ENCODE measurements around the gene BMP3.

Gene BMP3

DNA sequence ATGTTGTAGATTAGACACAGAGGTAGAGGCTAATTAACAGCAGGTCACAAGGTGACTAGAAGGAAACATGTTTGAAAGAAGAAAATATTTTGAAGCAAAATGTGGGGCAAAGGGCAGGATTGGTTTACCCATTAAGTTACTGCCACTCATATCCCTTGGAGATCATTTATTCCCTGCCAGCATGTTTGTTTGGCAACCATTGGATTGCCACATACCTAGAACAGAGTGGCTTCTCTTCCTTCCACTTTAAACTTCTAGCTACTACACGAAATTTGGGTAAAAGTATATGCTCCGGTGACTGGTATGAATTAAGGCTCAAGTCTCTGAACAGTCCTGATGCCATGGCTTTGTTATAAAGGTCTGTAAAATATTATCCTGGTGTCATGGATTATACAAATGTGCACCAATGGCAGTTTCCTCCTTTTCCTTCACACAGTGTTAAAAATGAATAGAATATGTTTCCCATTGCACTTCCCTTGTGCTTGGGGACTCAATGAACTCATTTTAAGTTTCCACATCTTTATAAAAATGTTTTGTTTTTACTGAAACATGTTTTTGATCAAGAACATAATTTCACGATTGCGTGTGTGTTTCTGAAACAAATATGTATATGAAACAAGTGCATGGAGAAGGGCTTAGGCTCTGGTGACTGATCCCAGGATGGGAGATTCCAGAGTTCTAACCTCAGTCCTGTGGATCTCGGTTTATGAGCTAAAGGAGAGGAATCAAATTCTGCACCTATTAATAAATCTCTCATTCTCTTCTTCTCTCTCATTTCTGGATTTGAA, 12.3 kb downstream of the BMP3 start:
- DNase-seq, result no peak

DNA sequence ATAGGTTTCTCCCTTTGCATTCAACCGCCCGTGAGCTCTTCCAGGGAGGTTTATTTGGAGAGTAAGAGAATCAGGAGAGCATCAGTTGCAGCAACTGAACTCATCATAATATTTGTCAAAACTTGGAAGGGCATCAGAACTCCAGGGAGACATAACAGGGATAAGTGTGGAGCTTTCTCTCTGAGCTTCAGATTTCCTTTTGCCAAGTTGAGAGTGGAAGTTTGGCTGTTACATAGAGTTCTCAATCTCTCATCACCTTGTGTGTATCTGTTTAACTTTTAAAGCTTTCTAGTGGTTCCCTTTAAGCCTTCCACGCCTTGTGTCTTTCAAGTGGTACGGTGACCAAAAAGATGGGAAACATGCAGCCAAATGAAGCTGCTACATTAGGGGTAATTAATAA, 18.8 kb downstream of the BMP3 start:
- DNase-seq, result no peak

DNA sequence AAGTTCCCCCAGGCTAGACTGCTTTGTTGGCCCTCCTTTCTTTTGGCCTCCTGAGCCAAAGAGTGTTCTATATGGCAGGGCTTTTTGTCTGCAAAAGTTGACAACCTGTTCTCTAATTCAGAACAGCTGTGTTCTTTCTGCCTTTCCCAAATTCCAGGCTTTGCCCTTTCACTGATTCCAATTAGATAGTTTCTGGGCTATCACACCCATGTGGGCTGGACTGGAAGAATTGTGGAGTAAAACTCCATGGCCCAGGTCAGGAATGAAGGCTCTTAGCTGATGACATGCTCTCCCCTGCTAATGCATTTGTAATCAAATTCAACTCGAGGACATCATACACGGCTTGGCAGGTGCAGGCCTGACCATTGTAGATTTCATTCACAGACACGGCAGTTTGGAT, 19.4 kb downstream of the BMP3 start:
- DNase-seq, result no peak

DNA sequence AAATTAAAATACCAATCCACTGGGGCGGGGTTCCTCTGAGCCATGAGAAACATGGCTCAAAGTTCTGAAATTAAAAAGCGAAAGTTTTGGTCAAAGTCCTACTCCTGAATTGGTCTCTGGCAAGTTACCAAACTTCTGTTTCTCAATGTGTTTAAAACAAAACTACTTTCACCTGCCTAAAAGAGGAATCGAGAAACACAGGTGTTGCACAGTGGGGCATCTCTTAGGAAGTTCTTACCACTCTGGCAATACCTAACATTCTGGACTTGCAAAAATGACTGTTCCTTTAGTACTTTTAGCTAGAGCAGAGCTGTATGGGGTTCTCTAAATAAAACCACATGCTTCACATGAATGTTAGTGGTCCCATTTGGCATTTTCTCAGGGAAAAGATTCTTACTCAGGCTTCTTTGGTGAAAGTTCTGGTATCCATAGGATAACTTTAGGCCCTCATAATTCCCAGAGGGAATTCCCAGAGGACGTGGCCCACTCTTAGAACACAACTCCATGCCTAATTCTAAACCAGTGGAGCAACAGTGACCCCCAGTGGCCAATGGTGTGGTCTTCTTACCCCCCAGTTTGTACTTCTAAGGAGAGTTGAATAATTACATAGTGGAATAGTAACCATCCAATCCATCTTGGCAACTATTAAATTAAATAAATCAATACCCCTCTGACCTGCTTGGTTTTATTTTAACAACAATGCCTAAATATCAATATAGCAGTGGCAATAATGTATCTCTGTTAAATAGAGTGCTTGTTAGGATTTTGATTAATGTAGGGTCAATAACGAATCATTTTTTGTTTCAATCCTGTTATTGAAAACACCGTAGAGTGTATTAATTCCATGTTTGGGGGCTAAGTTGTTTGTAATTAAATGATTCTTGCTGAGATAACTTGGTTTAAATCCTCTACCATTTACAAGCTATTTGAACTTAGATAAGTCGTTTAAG, 21.9 kb downstream of the BMP3 start:
- peak in 2 of 5 donors; percentile 14 to 39 for DNase-seq

DNA sequence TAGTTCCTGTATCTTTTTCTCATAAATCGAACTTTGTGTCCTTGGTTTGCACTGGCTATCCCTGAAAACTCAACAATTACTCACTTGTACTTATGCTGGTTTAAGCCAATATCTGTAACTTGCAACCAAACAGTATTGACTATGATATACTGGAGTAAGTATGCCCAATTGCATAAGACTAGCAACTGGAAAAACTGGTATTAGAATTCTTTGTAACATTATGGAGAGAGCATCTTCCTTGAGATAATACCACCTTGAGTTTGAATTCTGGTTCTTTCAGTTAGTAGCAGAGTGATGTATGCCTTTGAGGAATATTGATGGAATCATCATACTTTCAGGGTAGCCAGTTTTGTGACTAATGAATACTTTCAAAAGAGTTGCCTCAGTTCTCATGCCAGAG, 28.1 kb downstream of the BMP3 start:
- DNase-seq, result no peak

DNA sequence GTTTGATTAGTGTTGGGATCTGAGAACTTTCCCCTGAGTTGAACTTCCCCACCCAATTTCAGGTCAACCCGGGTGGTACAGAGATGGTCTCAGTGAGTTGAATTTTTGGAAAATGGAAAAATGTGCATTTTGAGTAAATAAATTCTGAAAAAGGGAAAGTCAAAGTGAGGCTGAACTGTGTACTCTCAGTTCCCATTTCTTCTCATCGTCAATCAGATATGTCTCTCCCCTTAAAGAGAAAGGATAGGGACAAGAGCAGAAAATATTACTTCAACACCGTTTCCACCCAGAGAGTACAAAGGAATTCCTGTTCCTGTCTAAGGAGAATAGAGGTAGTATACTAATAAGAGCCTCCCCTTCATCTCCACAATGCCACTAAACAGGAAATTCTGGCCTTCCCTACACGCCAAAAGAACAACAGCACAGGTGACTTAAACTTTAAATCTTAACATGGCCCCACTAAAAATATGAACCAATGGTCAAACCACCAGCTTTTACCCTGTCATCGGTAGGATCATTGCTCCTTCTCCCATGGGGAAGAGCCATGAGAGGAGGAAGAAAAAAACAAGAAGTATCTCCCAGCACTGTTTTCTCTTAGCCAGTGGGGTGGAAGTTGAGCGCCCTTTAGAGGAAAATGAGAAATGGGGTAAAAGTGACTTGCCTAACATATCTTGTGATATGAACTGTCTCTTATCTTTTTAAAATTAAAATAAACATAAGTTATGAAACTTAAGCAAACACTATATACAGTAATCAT, 30.3 kb downstream of the BMP3 start:
- DNase-seq, result no peak

DNA sequence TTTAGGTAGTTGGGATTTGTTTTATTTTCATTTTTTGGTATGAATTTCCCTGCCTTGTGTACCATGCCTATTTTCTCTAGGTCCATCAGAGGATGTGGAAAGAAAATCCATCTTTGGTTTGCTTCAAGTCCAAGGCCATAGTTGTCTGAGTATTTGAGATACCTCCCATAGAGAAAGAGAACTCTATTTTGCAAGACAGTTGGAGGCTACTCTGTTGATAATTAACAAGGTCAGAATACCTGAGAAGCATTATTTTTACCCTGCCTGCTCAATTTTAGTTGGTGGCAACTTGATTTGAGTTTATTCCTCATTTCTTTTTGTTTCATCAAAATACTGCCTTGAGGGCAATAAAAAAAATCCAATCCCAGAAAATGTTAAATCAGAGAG, 30.8 kb downstream of the BMP3 start:
- no peak for DNase-seq

DNA sequence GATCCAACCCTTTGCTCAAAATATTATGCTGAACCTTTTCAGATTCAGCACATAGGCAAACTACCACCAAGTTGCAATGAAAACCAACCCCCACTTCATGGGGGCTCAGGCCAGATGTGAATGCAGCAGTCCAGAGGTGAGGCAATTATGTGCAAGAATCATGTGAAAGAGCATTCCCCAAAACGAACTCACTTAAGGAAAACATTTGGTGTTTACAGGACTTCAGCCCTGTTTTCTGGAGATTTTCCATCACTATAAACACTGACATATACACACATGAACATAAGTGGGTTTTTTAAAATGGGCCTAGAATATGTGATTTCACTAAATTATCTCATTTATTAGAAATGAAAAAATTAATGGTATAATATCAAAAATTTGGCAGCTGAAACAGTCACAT, 31.5 kb downstream of the BMP3 start:
- DNase-seq, result no peak

DNA sequence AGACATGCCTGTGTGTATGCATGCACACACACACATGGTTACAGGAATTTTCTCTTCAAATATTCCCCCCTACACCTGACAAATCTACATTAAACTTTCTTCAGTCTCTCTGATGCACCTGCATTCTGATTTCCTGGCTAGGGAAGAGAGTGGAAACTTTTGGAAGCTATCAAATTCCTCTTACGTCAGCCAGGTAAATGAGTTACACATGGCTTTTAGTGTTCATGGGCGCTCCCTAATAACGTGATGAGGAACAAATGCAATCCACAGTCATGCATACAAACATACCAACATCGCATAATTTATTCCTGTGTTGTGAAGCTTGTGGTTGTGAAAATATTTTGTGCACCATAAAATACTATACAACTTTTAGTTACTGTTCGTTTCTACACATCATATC, 34.9 kb downstream of the BMP3 start:
- no peak for DNase-seq

DNA sequence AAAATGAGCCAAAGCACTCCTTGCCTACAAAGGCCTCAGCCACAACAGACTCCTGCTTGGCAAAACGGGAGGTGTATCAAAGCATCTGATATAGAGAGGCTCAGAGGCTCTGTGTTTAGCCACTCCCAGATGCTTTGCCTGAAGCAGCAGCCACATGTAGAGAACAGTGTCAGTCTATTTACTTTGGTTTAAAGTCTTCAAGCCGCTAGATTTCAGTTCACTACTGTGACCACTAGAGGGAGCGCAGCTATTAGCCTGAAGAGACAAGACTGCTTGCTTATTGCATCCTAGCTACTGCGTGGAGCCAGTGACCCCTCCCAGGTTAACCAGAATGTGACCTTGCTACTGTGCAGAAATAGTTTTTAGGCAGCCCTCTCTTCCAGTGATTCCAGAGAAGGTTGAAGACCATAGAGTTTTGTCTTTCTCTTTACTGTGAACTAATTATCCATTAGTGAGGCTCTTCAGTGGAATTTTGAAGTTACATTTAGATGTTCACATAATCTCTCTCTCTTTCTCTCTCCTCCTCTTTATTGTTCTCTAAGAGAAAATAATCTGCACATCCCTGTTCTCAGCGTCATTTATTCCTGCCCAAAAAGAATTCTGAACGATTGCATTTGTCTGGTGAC, 39.3 kb downstream of the BMP3 start:
- DNase-seq, result peak; percentile 10 to 52 (median 39)

DNA sequence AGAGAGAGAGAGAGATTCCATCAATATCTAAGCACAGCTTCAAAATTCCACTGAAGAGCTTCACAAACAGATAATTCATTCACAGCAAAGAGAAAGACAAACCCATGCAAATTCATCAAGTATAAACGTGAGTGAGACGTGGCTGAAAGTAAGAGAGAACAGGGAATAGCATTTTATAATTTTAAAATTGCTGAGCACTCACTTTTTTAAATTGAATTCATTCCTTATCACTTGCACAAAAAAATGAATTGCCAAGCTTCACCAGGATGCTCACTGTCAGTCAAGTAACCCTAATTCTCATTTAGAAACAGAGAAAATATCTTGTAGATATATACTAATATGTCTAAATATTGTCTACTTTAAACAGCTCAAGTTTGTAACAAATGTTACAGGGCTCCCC, 40.5 kb downstream of the BMP3 start:
- DNase-seq, result no peak

DNA sequence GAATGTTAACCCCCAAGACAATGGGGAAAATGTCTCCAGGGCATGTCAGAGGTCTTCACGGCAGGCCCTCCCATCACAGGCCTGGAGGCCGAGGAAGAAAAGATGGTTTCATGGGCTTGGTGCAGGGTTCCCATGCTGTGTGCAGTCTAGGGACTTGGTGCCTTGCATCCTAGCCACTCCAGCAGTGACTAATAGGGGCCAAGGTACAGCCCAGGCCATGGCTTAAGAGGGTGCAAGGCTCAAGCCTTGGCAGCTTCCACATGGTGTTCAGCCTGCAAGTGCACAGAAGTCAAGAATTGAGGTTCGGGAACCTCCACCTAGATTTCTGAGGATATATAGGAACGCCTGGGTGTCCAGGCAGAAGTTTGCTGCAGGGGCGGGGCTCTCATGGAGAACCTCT, 50.6 kb downstream of the BMP3 start:
- DNase-seq, result no peak

DNA sequence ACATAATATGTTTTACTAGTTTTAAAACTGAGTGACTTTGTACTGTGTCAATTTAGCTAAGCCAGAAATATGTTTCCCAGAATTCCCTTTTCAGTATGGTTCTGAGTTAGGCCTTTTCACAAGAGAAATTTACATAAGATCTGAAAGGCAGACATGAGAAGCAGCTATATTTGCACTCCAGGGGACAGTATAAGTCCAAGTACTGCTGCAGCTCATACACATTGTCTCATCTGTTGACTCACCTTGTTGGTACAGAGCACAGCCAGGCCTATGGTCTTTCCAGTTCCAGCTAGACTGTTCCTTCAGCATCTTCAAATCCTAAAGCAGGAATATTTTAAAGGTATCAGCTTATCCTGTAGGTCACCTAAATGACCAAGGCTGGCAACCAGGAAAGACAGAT, 53.5 kb downstream of the BMP3 start:
- no peak for DNase-seq

DNA sequence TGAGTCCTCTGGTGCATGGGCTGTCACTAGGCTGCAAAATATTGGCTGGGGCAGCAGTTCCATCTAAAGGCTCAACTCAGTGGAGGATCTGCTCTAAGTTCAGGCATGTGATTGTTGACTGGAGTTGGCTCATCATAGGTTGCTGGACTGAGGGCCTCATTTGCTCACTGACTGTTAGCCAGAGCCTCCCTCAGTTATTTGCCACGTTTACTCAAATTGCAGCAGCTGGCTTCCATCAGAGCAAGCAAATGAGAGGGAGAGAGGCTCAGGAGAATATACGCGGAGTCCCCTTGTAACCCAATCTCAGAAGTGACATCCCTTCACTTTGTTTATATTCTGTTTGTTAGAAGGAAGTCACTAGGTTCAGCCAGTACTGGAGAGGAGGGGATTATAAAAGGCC, 54.1 kb downstream of the BMP3 start:
- DNase-seq, result no peak

DNA sequence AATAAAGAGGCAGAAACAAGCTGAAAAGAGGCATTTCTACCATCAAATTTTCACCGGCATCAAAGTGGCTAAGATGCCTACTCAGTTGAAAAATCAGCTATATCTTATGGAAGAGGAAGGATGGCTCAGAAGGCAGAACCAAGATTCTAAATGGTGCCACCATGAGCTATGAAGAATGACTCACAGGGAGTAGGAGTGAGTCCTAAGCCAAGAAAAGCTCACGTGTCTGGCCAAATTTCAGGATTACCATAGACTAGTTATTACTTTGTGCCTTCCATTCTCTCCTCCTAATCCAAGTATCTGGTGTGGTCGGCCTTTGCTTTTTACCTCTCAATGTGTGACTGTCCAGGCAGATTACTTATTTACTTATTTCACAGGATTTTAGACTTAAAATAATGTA, 54.8 kb downstream of the BMP3 start:
- no peak for DNase-seq

DNA sequence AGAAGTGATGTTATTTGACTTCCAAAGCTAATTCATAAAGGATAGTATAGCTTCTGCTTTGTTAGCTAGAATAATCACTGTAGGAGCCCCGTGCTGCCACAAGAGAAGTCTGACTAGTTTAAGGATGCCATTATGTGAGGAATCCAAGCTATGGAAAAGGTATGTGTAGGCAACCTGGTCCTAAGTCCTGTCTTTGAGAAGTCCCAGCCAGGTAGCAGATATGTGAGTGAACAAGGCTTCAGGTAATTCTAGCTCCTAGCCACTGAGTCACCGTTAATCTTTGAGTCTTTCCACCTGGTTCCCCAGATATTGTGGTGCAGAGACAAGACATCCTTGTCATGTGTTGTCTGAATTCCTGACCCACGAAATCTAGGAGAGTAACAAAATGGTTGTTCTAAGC, 55.5 kb downstream of the BMP3 start:
- no peak for DNase-seq

DNA sequence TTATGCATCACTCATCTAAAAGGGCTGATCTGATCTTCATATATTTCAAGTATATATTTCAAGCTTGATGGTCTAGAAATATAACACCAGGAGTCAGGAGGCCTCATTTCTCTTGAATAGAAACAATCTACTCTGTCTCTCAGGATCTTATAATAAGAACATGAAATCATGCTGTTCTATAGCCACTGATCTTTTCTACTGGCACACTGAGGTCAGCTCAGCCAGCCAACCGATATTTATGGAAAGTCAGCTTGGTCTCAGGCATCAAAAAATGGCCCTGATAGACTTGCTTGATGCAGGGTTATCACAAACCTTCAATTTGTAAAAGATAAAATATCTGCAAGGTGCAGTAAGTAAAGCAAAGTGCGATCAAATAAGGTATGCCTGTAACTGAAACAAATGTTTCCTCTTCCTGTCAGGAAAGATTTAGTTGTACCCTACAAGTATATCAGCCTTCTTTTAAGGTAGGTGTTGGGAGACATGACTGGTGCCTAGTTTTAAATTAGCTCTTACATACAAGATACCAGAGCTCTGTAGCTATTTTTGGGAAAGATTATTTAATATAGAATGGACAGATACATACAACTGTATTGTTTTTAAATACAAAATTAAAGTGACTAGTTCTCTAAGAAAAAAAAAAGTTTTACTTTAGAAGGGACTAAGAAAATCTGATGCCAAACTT, 63.4 kb downstream of the BMP3 start:
- no peak for DNase-seq

DNA sequence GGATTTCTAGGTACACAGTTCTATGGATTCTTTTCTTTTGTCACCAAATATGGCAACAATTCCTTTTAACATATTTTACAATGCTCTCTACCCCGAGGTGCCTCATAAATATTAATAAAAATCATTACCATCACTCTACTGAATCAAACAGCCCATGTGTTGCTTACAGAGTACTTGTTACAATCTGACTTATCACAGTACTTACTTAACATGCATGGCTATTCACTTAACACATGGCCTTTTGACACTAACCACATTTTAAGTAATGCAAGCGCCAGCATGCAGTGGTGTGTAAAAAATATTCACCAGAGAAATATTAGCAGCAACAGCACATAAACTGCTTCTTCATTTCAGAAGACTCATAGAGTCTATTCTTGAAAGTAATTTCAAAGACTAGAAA, 64.9 kb downstream of the BMP3 start:
- no peak for DNase-seq

DNA sequence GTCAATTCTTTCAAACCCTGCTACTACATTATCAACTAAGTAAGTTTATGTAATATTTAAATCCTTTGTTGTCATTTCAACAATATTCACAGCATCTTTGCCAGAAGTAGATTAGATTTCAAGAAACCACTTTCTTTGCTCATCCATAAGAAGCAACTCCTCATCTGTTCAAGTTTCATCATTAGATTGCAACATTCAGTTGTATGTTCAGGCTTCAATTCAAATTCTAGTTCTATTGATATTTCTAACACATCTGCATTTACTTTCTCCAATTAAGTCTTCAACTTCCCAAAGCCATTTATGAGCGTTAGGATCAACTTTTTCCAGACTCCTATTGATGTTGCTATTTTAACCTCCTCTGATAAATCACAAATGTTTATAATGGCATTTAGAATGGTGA, 66.1 kb downstream of the BMP3 start:
- DNase-seq, result no peak

DNA sequence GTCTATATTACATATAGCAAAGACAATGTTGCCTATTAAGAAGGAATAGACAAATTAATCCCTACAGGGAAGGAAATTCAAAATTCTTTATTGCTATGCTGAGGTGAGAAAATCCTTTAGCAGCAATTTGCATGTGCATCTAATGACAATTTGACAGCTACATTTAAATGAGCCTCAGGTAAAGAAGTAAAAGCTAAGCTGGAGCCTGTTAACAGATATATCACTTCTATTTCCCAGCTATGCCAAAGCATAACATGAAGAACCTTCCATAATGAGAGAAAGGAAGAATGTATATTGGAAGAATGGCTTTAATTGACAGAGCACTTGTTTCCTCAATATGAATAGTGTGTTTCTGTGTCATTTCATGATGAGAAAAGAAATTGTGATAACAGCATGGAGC, 71.6 kb downstream of the BMP3 start:
- no peak for DNase-seq

DNA sequence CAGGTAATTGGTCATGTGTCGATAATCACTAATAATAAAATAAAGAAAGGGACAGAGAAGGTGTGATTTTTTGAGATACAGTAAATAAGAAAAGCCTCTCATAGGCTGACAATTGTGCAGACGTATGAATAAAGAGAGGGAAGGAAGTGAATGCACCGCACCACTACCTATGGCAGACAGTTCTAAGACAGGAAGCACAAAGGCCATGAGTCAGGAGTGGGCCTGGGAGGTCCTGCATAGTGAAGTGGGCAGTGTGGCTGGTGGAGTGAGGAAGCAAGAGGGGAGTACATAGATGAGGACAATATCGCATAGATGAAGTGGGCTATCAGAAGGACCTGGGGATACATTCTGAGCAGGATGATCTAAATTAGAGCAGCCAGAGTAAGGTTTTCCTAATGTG, 75.6 kb downstream of the BMP3 start:
- DNase-seq, result no peak

All from T-helper 1 cell (primary cell).